Sigmoid colon (tissue), 7 donors: ENCODE results near the gene SLC3A2. TPM values are rescaled to one million over a fixed set of nuclear protein-coding genes. Genes with fewer than 3 reads are reported as not detected.

Experiments used
- DNase-seq: peaks from one replicate; pipeline ENCODE4 v3.0.0-alpha.2; 2019
- H3K27ac ChIP-seq, 4 donors: fragments of 200-600 bp; sonication (generic); one replicate each; pipeline ENCODE4 v1.5.1; 2016 to 2019; ENCODE audit warnings: mild to moderate bottlenecking in 1 of 4
- H3K27me3 ChIP-seq, 3 donors: fragments of 200-600 bp; sonication (generic); one replicate each; pipeline ENCODE4 v1.5.1; 2019; ENCODE audit warnings: mild to moderate bottlenecking in 1 of 3
- H3K36me3 ChIP-seq, 4 donors: fragments of 200-600 bp; sonication (generic); one replicate each; pipeline ENCODE4 v1.5.1; 2016 to 2019
- H3K4me1 ChIP-seq, 4 donors: fragments of 200-600 bp; sonication (generic); one replicate each; pipeline ENCODE4 v1.5.1; 2017 to 2019
- H3K4me3 ChIP-seq, 4 donors: fragments of 200-600 bp; sonication (generic); one replicate each; pipeline ENCODE4 v1.5.1; 2017 to 2019; ENCODE audit warnings: mild to moderate bottlenecking in 2 of 4, moderate library complexity in 1 of 4
- H3K9me3 ChIP-seq, 4 donors: fragments of 200-600 bp in 3 of 4; sonication (generic) in 3 of 4; one replicate each; pipeline versions ENCODE4 v1.5.1 to v1.6.1; 2013 to 2019
- EP300 ChIP-seq, 4 donors: sonication (generic); formaldehyde crosslinking; IDR thresholded peaks; one replicate each; pipeline ENCODE4 v1.6.1; 2017; ENCODE audit warnings: antibody characterized with exemption in 4 of 4
- POLR2A ChIP-seq, 2 donors: fragments of 450-650 bp; IDR thresholded peaks; one replicate each; pipeline ENCODE4 v1.6.1; 2016; ENCODE audit warnings: antibody characterized with exemption in 2 of 2, mild to moderate bottlenecking in 2 of 2, moderate library complexity in 2 of 2
- POLR2AphosphoS5 ChIP-seq, 4 donors: sonication (generic); formaldehyde crosslinking; IDR thresholded peaks; one replicate each; pipeline ENCODE4 v1.6.1; 2017; ENCODE audit warnings: antibody characterized with exemption in 4 of 4
- WGBS, 2 donors: extraction: QIAGEN DNeasy Blood & Tissue Kit; methylation state at CpG; one replicate each; pipeline ENCODE4 v1.1.7; 2013; 5-methylcytosine and 5-hydroxymethylcytosine counted together
- intact Hi-C: fragments of 100-400 bp; cut with DNase I; formaldehyde crosslinking; loops from one replicate; pipeline ENCODE4 v1.15.1; 2023
- polyA plus RNA-seq, 3 donors: library from polyadenylated mRNA; stranded (reverse); fragments of 200-250 nt; gene quantifications; one replicate each; pipeline ENCODE4 v1.2.3, GENCODE V29; 2013
- total RNA-seq, 4 donors: library from RNA; depleted of rRNA; stranded (reverse); fragments of >200 nt; gene quantifications; one replicate each; pipeline ENCODE4 v1.1.0, GENCODE V29; 2016
- TF ChIP-seq, protein P1 (sequence below), 4 experiments: fragments of 450-650 bp in 3 of 4; fragments of 200-600 bp in 1 of 4; IDR thresholded peaks; one replicate each; pipeline ENCODE4 v1.5.1; 2016 to 2019; ENCODE audit warnings: antibody characterized with exemption in 4 of 4, mild to moderate bottlenecking in 3 of 4, moderate library complexity in 2 of 4
- donor health status: healthy with polysubstance abuse.
- donor health status: Bipolar disorder and iron deficiency.
- donor health status: healthy.

SLC3A2 gene
- total and polyA plus RNA-seq, 7 donors = 16.8 to 128 (median 47.9) TPM

DNA sequence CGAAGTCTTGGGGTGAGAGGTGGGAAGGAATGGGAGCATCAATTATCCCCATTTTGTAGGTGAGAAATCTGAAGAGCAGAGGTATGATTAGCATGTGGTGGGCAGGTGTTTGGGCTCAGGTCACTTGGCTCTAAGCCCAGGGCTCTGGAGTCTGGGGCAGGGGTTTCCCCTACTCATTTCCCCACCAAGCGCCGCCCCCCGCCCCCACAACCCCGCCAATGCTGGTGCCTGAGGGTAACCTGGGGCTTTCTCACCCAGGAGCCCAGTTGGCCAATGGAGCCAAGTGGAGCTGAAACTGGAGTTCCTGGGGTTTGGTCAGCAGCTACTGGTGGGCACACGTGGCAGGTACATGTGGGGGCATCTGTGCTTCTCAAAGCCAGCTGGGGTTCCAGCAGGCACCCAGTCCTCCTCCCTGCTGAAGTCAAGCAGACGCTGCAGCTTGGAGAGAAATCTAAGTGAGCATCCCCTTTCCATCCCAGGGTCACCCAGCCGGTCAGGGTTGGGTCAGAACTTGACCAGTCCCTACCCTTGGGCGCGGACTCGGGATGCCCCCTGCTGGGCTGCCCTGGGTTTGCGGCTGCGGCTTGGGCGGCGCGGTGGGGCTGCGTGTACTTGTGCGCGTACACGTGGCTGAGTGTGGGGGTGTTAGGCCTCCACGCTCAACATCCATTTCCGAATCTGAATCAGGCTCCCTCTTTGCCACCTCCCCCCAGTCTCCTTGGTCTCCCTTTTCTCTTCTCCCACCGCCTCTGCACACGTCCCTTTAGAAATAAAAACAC, 42.1 kb downstream of the SLC3A2 start:
- Histone ChIP-seq H3K4me3 (no peak overlapping the region), H3K27ac (no peak overlapping the region), H3K27me3 (peaks cover 46 to 69% (median 60%) of the 10 kb centered on the region in 3 donors), H3K36me3 (no peaks in the 10 kb centered on the region), H3K9me3 (no peaks in the 10 kb centered on the region), H3K4me1 (peaks cover 0 to 43% (median 38%) of the 10 kb centered on the region in 4 donors)
- intact Hi-C loops = no loop called here
- 51% methylated on average over 24 of the region's 24 CpGs for WGBS, 2 donors
- DNase-seq = no peak
- TF ChIP-seq EP300 (IDR thresholded peaks at IDR 0.05) (no peak), POLR2AphosphoS5 (IDR thresholded peaks at IDR 0.05) (no peak), POLR2A (IDR thresholded peaks at IDR 0.05) (no peak)
- TF ChIP-seq, protein P1, sequence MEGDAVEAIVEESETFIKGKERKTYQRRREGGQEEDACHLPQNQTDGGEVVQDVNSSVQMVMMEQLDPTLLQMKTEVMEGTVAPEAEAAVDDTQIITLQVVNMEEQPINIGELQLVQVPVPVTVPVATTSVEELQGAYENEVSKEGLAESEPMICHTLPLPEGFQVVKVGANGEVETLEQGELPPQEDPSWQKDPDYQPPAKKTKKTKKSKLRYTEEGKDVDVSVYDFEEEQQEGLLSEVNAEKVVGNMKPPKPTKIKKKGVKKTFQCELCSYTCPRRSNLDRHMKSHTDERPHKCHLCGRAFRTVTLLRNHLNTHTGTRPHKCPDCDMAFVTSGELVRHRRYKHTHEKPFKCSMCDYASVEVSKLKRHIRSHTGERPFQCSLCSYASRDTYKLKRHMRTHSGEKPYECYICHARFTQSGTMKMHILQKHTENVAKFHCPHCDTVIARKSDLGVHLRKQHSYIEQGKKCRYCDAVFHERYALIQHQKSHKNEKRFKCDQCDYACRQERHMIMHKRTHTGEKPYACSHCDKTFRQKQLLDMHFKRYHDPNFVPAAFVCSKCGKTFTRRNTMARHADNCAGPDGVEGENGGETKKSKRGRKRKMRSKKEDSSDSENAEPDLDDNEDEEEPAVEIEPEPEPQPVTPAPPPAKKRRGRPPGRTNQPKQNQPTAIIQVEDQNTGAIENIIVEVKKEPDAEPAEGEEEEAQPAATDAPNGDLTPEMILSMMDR (IDR thresholded peaks at IDR 0.05) = no peak

DNA sequence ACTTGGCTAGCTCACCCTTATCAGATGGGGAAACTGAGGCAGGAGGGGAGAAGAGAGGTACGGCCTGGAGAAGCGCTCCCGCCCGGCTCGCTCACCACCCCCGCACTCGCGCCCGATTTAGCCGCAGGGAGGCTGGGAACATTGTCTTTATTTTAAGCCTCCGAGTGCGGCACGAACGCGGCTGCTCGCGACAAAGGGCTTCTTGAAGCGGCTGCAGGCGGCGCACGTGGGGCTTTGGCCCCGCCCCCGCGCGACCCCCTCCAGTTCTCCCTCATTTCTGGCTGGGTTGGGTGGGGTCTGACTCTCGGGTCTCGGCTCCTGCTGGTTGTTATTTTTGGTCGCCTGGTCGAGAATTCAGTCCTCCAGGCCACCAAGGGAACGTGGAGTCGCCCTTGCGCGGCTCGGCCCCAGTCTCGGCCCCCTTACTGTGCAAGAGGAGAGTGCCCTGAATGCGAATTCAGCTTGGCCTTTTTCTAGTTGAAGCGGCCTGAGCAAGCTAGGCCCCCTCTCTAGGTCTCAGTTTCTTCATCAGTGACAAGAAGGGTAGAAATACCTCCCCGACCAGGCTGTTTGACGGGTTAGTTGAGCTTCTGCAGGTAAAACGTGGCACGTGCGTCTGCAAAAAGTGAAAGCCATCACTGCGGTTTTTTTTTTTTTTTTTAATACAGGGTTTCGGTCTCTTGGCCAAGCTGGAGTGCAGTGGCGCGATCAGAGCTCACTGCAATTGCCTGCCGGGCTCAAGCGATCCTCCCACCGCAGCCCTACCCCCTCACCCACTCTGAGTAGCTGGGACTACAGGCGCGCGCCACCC, 43.1 kb downstream of the SLC3A2 start:
- no peak for TF ChIP-seq POLR2AphosphoS5 (IDR thresholded peaks at IDR 0.05)
- Histone ChIP-seq H3K9me3 (no peaks in the 10 kb centered on the region), H3K36me3 (no peaks in the 10 kb centered on the region), H3K27me3 (peaks cover 46 to 69% (median 60%) of the 10 kb centered on the region in 3 donors), H3K27ac (no peak overlapping the region), H3K4me3 (peak overlapping the region in 3 of 4 donors; percentile 0 to 34 (median 25)), H3K4me1 (peaks cover 0 to 43% (median 38%) of the 10 kb centered on the region in 4 donors)
- DNase-seq = no peak
- whole genome bisulfite sequencing, 2 donors = 2 to 3% methylated on average over 52 of the region's 52 CpGs
- intact Hi-C loops = no loop called here

DNA sequence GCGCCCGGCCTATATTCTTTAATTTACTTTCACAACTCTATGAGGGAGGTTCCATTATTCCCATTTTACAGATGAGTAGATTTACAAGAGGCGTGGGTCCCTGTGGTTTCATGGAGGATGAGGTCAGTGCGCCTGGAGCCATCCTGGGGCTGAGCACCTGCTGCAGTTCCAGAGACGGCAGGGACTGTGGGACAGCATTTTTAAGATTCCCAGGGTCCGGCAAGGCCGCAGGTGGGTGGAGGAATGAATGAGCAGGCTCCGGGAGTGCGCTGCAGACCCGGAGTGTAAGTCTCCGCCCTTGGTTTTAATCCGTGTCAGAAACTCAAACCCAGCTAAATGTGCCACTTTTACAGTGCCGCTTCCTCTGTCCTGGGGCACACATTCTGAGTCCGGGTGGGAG, 44.6 kb downstream of the SLC3A2 start:
- TF ChIP-seq POLR2AphosphoS5 (IDR thresholded peaks at IDR 0.05) = no peak
- TF ChIP-seq, protein P1 (IDR thresholded peaks at IDR 0.05) = no peak
- TF ChIP-seq POLR2A (IDR thresholded peaks at IDR 0.05) = no peak
- TF ChIP-seq EP300 (IDR thresholded peaks at IDR 0.05) = no peak
- H3K27ac ChIP-seq = no peak overlapping the region
- intact Hi-C loops = no loop called here

DNA sequence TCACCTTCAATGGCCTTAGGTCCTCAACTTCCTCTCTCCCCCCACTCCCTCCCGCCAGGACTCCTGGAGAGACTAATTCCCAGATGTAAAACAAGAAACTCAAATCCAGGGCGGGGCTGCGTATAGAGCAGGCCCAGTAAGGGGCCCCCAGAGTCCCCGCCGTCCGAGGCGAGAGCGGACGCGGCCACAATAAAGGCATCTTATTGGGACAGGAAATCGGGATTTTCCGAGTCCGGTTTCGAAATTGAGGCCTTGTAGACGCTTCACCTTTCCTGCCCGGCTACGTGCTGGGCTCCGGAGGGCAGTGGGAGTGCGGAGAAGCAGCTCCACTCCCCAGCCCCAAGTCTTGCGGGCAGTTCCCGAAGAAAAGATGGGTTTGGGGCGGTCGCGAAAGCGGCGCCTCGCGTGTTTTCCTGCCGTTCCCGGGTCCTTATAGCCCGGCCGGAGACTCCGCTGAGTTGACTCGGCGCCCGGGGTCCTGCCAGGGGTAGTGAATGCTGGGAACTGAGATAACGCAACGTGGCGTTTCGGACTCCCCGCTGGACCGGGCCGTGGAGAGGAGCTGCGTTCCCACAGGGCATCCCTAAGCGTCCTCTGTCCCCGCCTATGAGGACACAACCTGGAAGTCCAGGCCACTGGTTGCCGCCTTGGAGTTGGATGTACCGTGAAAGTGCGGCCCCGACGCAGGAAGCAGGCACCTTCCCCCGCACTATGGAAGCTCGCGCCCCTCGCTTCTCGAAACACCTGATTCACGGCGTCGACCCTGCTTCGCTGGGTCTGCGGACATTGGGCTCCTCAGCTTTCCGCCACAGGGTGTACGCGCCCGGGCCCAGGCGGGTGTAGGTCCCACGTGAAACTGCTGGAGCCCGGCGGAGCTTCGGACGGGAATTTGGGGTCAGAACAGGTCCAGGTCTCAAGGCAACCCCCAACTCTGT, 45.3 kb downstream of the SLC3A2 start:
- peaks cover 0 to 42% (median 38%) of the 10 kb centered on the region in 4 donors for H3K4me1 ChIP-seq
- H3K27ac ChIP-seq = no peak overlapping the region
- 2% methylated on average over 71 of the region's 71 CpGs for WGBS, 2 donors
- TF ChIP-seq, protein P1 (IDR thresholded peaks at IDR 0.05) = no peak
- TF ChIP-seq POLR2A (IDR thresholded peaks at IDR 0.05) (no peak), EP300 (IDR thresholded peaks at IDR 0.05) (no peak), POLR2AphosphoS5 (IDR thresholded peaks at IDR 0.05) (no peak)
- no peak for DNase-seq
- peaks cover 46 to 65% (median 55%) of the 10 kb centered on the region in 3 donors for H3K27me3 ChIP-seq
- no peaks in the 10 kb centered on the region for H3K9me3 ChIP-seq
- intact Hi-C loops = no loop called here
- peak overlapping the region in 3 of 4 donors; percentile 23 to 41 (median 41) for H3K4me3 ChIP-seq
- no peaks in the 10 kb centered on the region for H3K36me3 ChIP-seq

More for the DNA sequence above, 44.6 kb downstream of the SLC3A2 start:
- Histone ChIP-seq H3K4me1 (peaks cover 0 to 43% (median 38%) of the 10 kb centered on the region in 4 donors), H3K36me3 (no peaks in the 10 kb centered on the region), H3K9me3 (no peaks in the 10 kb centered on the region), H3K27me3 (peaks cover 46 to 69% (median 59%) of the 10 kb centered on the region in 3 donors), H3K4me3 (peak overlapping the region in 1 of 4 donors; percentile 41)
- DNase-seq = no peak
- 19 to 28% methylated on average over 14 of the region's 14 CpGs for WGBS, 2 donors
